DOHH2 (cell line): ENCODE data around the gene FZD8.

Experiments used
- H3F3A ChIP-seq: fragments of 200-600 bp; sonication (generic), shearing (Covaris generic); 2 replicates; pipeline ENCODE4 v1.6.0; 2016; ENCODE audit warnings: antibody characterized with exemption, mild to moderate bottlenecking; ENCODE audit not compliant: control insufficient read depth, insufficient read depth
- H3K27ac ChIP-seq: fragments of 200-600 bp; sonication (generic); 2 replicates; pipeline ENCODE4 v1.5.1; 2014; ENCODE audit warnings: low read depth, mild to moderate bottlenecking, low read length, moderate library complexity
- H3K27me3 ChIP-seq: fragments of 200-600 bp; sonication (generic); 2 replicates; pipeline ENCODE4 v1.6.1; 2014; ENCODE audit warnings: mild to moderate bottlenecking, low read length, mixed read lengths; ENCODE audit not compliant: control insufficient read depth
- H3K36me3 ChIP-seq: fragments of 200-600 bp; sonication (generic); 2 replicates; pipeline ENCODE4 v1.6.1; 2014; ENCODE audit warnings: mild to moderate bottlenecking, low read length, moderate library complexity, mixed read lengths; ENCODE audit not compliant: control insufficient read depth
- H3K4me1 ChIP-seq: fragments of 200-600 bp; sonication (generic); 2 replicates; pipeline ENCODE4 v1.6.1; 2014; ENCODE audit warnings: mild to moderate bottlenecking, low read length, mixed read lengths; ENCODE audit not compliant: control insufficient read depth
- H3K4me2 ChIP-seq: fragments of 200-600 bp; sonication (generic); 2 replicates; pipeline ENCODE4 v1.6.0; 2014; ENCODE audit warnings: mild to moderate bottlenecking, low read length, moderate library complexity
- H3K4me3 ChIP-seq: fragments of 200-600 bp; sonication (generic); 2 replicates; pipeline ENCODE4 v1.5.1; 2014; ENCODE audit warnings: mild to moderate bottlenecking, low read length, mixed read lengths
- H3K79me2 ChIP-seq: fragments of 200-600 bp; sonication (generic); 2 replicates; pipeline ENCODE4 v1.6.1; 2014; ENCODE audit warnings: mild to moderate bottlenecking, low read length, mixed read lengths; ENCODE audit not compliant: control insufficient read depth
- H3K9me2 ChIP-seq: fragments of 200-600 bp; sonication (generic); replicated peaks from 2 replicates; pipeline ENCODE4 v1.6.1; 2014; ENCODE audit warnings: mild to moderate bottlenecking, low read length, mixed read lengths; ENCODE audit not compliant: control insufficient read depth
- H3K9me3 ChIP-seq: fragments of 200-600 bp; sonication (generic); 2 replicates; pipeline ENCODE4 v1.6.1; 2014; ENCODE audit warnings: antibody characterized with exemption, low read length, mixed read lengths; ENCODE audit not compliant: control insufficient read depth, insufficient read depth
- H4K20me1 ChIP-seq: fragments of 200-600 bp; sonication (generic); 2 replicates; pipeline ENCODE4 v1.6.0; 2014; ENCODE audit warnings: low read depth, mild to moderate bottlenecking, antibody characterized with exemption, low read length, moderate library complexity; ENCODE audit not compliant: control insufficient read depth, insufficient read depth
- CTCF ChIP-seq: fragments of 200-600 bp; sonication (generic); IDR thresholded peaks from one replicate; pipeline ENCODE4 v1.5.1; 2014; ENCODE audit warnings: antibody characterized with exemption, mild to moderate bottlenecking, low read depth, low read length; ENCODE audit not compliant: poor library complexity, severe bottlenecking
- EZH2phosphoT487 ChIP-seq: fragments of 200-600 bp; sonication (generic); IDR thresholded peaks from 2 replicates; pipeline ENCODE4 v1.6.1; 2017; ENCODE audit warnings: borderline replicate concordance, mild to moderate bottlenecking, antibody characterized with exemption, low read length, moderate library complexity, mixed read lengths

FZD8 gene

DNA sequence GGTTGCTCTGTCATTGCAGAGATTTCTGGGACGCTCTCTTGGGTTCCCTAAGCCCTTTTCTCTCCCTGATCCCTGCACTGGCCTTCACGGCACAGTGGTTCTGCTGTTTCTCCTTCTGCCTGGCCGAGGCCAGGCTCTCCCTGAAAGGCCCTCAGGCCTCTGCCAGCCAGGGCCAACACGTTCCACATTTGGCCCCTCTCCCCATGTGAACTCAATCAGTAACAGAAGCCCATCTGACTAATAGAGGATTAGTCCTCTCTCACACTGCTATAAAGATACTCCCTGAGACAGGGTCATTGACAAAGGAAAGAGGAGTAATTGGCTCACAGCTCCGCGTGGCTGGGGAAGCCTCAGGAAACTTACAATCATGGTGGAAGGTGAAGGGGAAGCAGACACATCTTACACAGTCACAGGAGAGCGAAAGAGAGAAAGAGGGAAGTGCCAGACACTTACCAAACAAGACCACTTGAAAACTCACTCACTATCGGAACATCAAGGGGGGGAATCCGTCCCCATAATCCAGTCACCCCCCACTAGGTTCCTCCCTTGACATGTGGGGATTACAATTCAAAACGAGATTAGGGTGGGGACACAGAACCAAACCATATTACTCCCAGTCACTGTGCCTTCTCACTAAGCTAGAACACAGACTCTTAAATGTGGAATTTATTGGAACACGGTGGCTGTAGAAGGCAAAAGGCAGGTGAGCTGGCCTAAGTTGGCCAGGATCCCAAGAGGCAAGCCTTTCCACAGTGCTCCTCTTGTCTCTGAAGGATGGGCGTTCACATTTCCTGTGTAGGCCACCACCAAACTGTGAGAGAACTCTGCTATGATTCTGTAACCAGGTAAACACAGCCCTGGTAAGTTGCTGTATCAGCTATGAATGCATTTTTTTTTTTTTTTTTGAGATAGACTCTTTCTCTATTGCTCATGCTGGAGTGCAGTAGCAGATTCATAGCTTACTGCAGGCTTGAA, 8.8 kb downstream of the FZD8 start:
- no peaks in the 10 kb centered on the region for H3K9me3 ChIP-seq
- H3K27ac ChIP-seq = no peak overlapping the region
- H3K79me2 ChIP-seq = no peaks in the 10 kb centered on the region
- TF ChIP-seq CTCF = no peak
- no peak for TF ChIP-seq EZH2phosphoT487
- no peaks in the 10 kb centered on the region for H3K27me3 ChIP-seq
- H3K4me2 ChIP-seq = no peak overlapping the region
- no peaks in the 10 kb centered on the region for H3F3A ChIP-seq
- H3K36me3 ChIP-seq = no peaks in the 10 kb centered on the region
- H3K9me2 ChIP-seq = no peaks in the 10 kb centered on the region
- H3K4me1 ChIP-seq = no peaks in the 10 kb centered on the region
- H4K20me1 ChIP-seq = no peaks in the 10 kb centered on the region
- H3K4me3 ChIP-seq = no peak overlapping the region

- Histone ChIP-seq H3K79me2 (no peaks in the 10 kb centered on the region), H4K20me1 (no peaks in the 10 kb centered on the region), H3K9me3 (no peaks in the 10 kb centered on the region), H3K4me3 (no peak overlapping the region), H3K27me3 (no peaks in the 10 kb centered on the region), H3K27ac (no peak overlapping the region), H3F3A (no peaks in the 10 kb centered on the region), H3K36me3 (no peaks in the 10 kb centered on the region), H3K4me1 (no peaks in the 10 kb centered on the region), H3K4me2 (no peak overlapping the region), H3K9me2 (no peaks in the 10 kb centered on the region)
- TF ChIP-seq CTCF (no peak), EZH2phosphoT487 (no peak)
These were observed 10.1 kb downstream of the FZD8 start for GRCh38 chr10:35632027-35632426.

DNA sequence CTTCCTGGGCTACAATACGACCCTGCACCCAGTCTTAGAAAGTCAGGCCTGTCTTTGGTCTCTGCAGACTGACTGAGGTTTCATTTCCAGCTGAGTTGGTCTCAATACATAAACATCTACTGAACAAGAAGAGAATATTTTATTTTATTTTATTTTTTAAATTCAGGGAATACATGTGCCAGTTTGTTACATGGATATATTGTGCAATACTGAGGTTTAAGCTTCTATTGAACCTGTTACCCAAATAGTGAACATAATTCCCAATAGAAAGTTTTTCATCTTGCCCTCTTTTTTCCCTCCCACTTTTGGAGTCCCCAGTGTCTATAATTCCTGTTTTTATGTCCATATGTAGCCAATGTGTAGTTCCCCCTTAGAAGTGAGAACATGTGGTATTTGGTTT, 10.7 kb downstream of the FZD8 start:
- H3K4me1 ChIP-seq = no peaks in the 10 kb centered on the region
- H3K9me3 ChIP-seq = no peaks in the 10 kb centered on the region
- no peaks in the 10 kb centered on the region for H3K27me3 ChIP-seq
- no peak overlapping the region for H3K4me3 ChIP-seq
- no peaks in the 10 kb centered on the region for H3K79me2 ChIP-seq
- no peak overlapping the region for H3K4me2 ChIP-seq
- H3K27ac ChIP-seq = no peak overlapping the region
- H3K36me3 ChIP-seq = no peaks in the 10 kb centered on the region
- no peaks in the 10 kb centered on the region for H3K9me2 ChIP-seq
- TF ChIP-seq EZH2phosphoT487 (no peak), CTCF (no peak)
- H3F3A ChIP-seq = no peaks in the 10 kb centered on the region
- no peaks in the 10 kb centered on the region for H4K20me1 ChIP-seq
